ENCODE results near the gene RSRC1. TPM values are rescaled to one million over a fixed set of nuclear protein-coding genes. Genes with fewer than 3 reads are reported as not detected.

RSRC1 gene
- total RNA-seq, 5 donors from 2014 or later (not counting 1 experiment from before 2014, with no cell fraction given) = 29.9 to 35.0 (median 31.1) TPM

DNA sequence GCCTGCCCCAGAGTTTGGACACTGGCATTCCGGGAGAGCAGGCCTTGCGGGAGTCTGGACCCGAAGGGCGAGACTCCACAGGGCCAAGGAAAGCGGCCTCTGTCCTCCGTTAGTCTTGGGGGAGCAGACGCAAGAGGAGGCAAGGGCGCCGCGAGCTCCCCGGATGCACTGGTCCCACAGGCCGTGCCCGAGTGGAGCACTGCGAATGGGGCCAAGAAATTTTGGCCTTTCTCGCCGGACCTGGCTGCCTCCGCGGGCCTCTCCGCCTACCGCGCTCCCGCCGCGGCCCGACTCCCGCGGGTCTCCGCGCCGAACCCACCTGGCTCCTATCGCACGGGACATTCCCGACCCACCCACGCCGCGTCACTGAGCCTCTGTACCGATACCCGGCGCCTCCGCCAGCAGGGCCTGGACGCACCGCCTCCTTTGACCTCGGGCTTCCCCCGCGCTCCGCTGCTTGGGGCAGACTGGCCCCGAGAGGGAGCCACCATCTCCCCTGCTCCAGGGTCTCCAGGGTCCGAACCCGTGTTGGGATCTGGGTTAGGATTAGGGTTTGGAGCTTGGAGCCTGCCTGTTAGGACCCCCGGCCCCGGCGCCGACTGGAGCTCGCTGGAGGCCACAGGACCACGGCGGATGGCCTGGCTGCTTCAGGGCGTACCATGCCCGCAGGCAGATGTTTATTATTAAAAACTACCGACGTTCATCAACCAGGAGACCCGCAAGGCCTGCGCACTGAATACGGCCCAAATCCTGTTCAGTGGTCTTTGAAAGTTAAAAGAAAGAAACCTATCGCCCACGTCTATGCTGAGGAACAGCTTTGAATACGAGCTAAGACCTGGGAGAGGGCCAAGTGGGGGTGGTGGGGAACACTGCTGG, 15.4 kb upstream of the RSRC1 start:
- no peak for DNase-seq
- POLR2A ChIA-PET = interaction anchor here in 1 of 2 donors (0.9 kb wide), 1 partner anchor 16 kb away, joined by 4 read pairs; the partner anchor contains the start of gene RSRC1
- ATAC-seq (replicated peaks in 1 of 4) = no peak
- Histone ChIP-seq H3K36me3 (ENCODE audit: control insufficient read depth in 2 of 2, extremely low read depth in 1 of 2, insufficient read depth in 1 of 2, low read length in 1 of 2) (no peaks in the 10 kb centered on the region), H3K9me3 (no peaks in the 10 kb centered on the region), H3K27me3 (replicated peaks in 1 of 2; ENCODE audit: control insufficient read depth in 2 of 2, extremely low read depth in 1 of 2, insufficient read depth in 2 of 2, low read length in 1 of 2) (peaks cover 31 to 44% of the 10 kb centered on the region in 2 experiments), H3K4me1 (ENCODE audit: control insufficient read depth in 1 of 2, extremely low read depth in 1 of 2, insufficient read depth in 2 of 2, low read length in 2 of 2) (peaks cover 6 to 22% of the 10 kb centered on the region in 2 experiments), H3K4me3 (ENCODE audit: control insufficient read depth in 1 of 2, extremely low read depth in 1 of 2, low read length in 1 of 2) (no peak overlapping the region), H3K27ac (ENCODE audit: low read length) (no peak overlapping the region)
- Mint-ChIP-seq H3K27ac (no peak overlapping the region), H3K4me1 (peaks cover 12 to 22% (median 19%) of the 10 kb centered on the region in 3 donors), H3K9me3 (peaks cover 0 to 10% (median 2%) of the 10 kb centered on the region in 3 donors), H3K27me3 (peaks cover 78 to 86% of the 10 kb centered on the region in 2 donors), H3K4me3 (no peak overlapping the region), H3K36me3 (no peaks in the 10 kb centered on the region)
- 19% methylated on average over 64 of the region's 66 CpGs for WGBS (ENCODE audit: insufficient coverage)
- CTCF ChIA-PET = no interaction called here

DNA sequence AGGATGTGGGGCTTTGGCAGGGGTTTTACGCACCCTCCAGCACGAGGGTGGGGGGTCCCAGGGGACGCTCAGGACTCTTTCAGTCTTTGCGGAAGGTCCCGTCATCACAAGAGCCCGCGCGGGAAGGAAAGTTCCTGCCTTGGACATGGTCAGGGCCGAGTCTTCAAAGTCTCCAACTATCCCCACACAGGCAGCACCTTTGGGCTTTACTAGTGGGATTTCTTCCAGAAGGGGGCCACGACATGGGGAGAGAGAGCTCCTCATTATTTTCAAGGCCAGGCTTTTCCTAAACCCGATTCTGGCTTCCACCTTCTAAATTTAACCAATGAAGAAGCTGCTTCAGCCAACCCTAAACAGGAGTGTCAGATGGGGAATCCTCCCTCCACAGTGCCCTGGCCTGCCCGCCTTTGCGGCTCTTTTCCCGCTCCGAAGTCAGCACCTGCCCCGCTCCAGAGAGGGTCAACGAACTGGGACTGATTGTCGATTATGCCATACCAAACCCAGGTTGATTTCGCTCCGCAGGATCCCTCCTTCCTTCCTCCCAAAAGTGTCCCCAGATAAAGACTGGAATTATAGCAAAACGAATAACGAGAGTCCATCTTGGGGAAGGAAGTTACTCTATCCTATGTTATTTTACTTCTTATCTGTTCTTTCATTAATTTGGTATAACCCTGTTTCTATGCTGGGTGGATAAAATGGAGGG, 14.6 kb upstream of the RSRC1 start:
- H3K36me3 Mint-ChIP-seq = no peaks in the 10 kb centered on the region
- H3K4me3 ChIP-seq (ENCODE audit: control insufficient read depth in 1 of 2, extremely low read depth in 1 of 2, low read length in 1 of 2) = no peak overlapping the region
- peaks cover 6 to 22% of the 10 kb centered on the region in 2 experiments for H3K4me1 ChIP-seq (ENCODE audit: control insufficient read depth in 1 of 2, extremely low read depth in 1 of 2, insufficient read depth in 2 of 2, low read length in 2 of 2)
- DNase-seq (peak in 1 of 35 experiments; percentile 11), ATAC-seq (replicated peaks in 1 of 4) (no peak)
- peaks cover 12 to 22% (median 19%) of the 10 kb centered on the region in 3 donors for H3K4me1 Mint-ChIP-seq
- H3K4me3 Mint-ChIP-seq = no peak overlapping the region
- peak overlapping the region in 1 of 2 donors; percentile 5 for H3K27ac Mint-ChIP-seq
- ChIA-PET CTCF (interaction anchor here in 1 of 2 donors (0.6 kb wide), 1 partner anchor 14 kb away, joined by 5 read pairs; the partner anchor contains the start of gene RSRC1), POLR2A (interaction anchor here in 1 of 2 donors (0.9 kb wide), 1 partner anchor 15 kb away, joined by 4 read pairs; the partner anchor contains the start of gene RSRC1)
- H3K9me3 Mint-ChIP-seq = peaks cover 0 to 10% (median 2%) of the 10 kb centered on the region in 3 donors
- 17% methylated on average over 1 of the region's 22 CpGs for WGBS (ENCODE audit: insufficient coverage)
- H3K36me3 ChIP-seq (ENCODE audit: control insufficient read depth in 2 of 2, extremely low read depth in 1 of 2, insufficient read depth in 1 of 2, low read length in 1 of 2) = no peaks in the 10 kb centered on the region
- H3K27ac ChIP-seq (ENCODE audit: low read length) = no peak overlapping the region
- H3K27me3 Mint-ChIP-seq = peaks cover 79 to 86% of the 10 kb centered on the region in 2 donors
- H3K9me3 ChIP-seq = no peaks in the 10 kb centered on the region
- H3K27me3 ChIP-seq (replicated peaks in 1 of 2; ENCODE audit: control insufficient read depth in 2 of 2, extremely low read depth in 1 of 2, insufficient read depth in 2 of 2, low read length in 1 of 2) = peaks cover 36 to 45% of the 10 kb centered on the region in 2 experiments

- DNase-seq = no peak
- Mint-ChIP-seq H3K4me1 (peaks cover 12 to 22% (median 19%) of the 10 kb centered on the region in 3 donors), H3K27me3 (peaks cover 78 to 85% of the 10 kb centered on the region in 2 donors), H3K4me3 (no peak overlapping the region), H3K36me3 (no peaks in the 10 kb centered on the region), H3K27ac (peak overlapping the region in 1 of 2 donors; percentile 5), H3K9me3 (peaks cover 0 to 10% (median 2%) of the 10 kb centered on the region in 3 donors)
- no peak for ATAC-seq (replicated peaks in 1 of 4)
- no peaks in the 10 kb centered on the region for H3K9me3 ChIP-seq
- POLR2A ChIA-PET = interaction anchor here (0.7 to 0.9 kb wide), 2 partner anchors 13 to 14 kb away, joined by 4 to 5 read pairs; partner anchors contain the start of gene RSRC1 (in 1 of the 2)
- WGBS (ENCODE audit: insufficient coverage) = no CpG with 5 or more reads among the region's 20 CpGs
- H3K27ac ChIP-seq (ENCODE audit: low read length) = no peak overlapping the region
- CTCF ChIA-PET = interaction anchor here in 1 of 2 donors (0.6 kb wide), 1 partner anchor 14 kb away, joined by 5 read pairs; the partner anchor contains the start of gene RSRC1
- no peak overlapping the region for H3K4me3 ChIP-seq (ENCODE audit: control insufficient read depth in 1 of 2, extremely low read depth in 1 of 2, low read length in 1 of 2)
- peaks cover 39 to 45% of the 10 kb centered on the region in 2 experiments for H3K27me3 ChIP-seq (replicated peaks in 1 of 2; ENCODE audit: control insufficient read depth in 2 of 2, extremely low read depth in 1 of 2, insufficient read depth in 2 of 2, low read length in 1 of 2)
- peaks cover 6 to 22% of the 10 kb centered on the region in 2 experiments for H3K4me1 ChIP-seq (ENCODE audit: control insufficient read depth in 1 of 2, extremely low read depth in 1 of 2, insufficient read depth in 2 of 2, low read length in 2 of 2)
- H3K36me3 ChIP-seq (ENCODE audit: control insufficient read depth in 2 of 2, extremely low read depth in 1 of 2, insufficient read depth in 1 of 2, low read length in 1 of 2) = no peaks in the 10 kb centered on the region
Measured at GRCh38 chr3:158095814-158096704, 13.8 kb upstream of the RSRC1 start.

- peaks cover 6 to 22% of the 10 kb centered on the region in 2 experiments for H3K4me1 ChIP-seq (ENCODE audit: control insufficient read depth in 1 of 2, extremely low read depth in 1 of 2, insufficient read depth in 2 of 2, low read length in 2 of 2)
- peak overlapping the region in 1 of 2 donors; percentile 60 for H3K27ac Mint-ChIP-seq
- peaks cover 12 to 22% (median 19%) of the 10 kb centered on the region in 3 donors for H3K4me1 Mint-ChIP-seq
- H3K4me3 ChIP-seq (ENCODE audit: control insufficient read depth in 1 of 2, extremely low read depth in 1 of 2, low read length in 1 of 2) = peak overlapping the region; percentile 54 to 63
- no peak for ATAC-seq (replicated peaks in 1 of 4)
- H3K27me3 Mint-ChIP-seq = peaks cover 79 to 89% of the 10 kb centered on the region in 2 donors
- H3K9me3 ChIP-seq = no peaks in the 10 kb centered on the region
- H3K36me3 Mint-ChIP-seq = no peaks in the 10 kb centered on the region
- H3K27me3 ChIP-seq (replicated peaks in 1 of 2; ENCODE audit: control insufficient read depth in 2 of 2, extremely low read depth in 1 of 2, insufficient read depth in 2 of 2, low read length in 1 of 2) = peaks cover 48 to 49% of the 10 kb centered on the region in 2 experiments
- 41% methylated on average over 5 of the region's 11 CpGs for WGBS (ENCODE audit: insufficient coverage)
- ChIA-PET POLR2A (interaction anchor here in 1 of 2 donors (0.6 kb wide), 1 partner anchor 521 kb away, joined by 4 read pairs; no protein-coding TSS in a partner anchor), CTCF (no interaction called here)
- H3K9me3 Mint-ChIP-seq = peaks cover 0 to 10% (median 2%) of the 10 kb centered on the region in 3 donors
- no peaks in the 10 kb centered on the region for H3K36me3 ChIP-seq (ENCODE audit: control insufficient read depth in 2 of 2, extremely low read depth in 1 of 2, insufficient read depth in 1 of 2, low read length in 1 of 2)
- peak overlapping the region in 2 of 3 donors; percentile 86 to 91 for H3K4me3 Mint-ChIP-seq
- no peak overlapping the region for H3K27ac ChIP-seq (ENCODE audit: low read length)
- DNase-seq = no peak
Measured at GRCh38 chr3:158097081-158097592, 12.8 kb upstream of the RSRC1 start.

DNA sequence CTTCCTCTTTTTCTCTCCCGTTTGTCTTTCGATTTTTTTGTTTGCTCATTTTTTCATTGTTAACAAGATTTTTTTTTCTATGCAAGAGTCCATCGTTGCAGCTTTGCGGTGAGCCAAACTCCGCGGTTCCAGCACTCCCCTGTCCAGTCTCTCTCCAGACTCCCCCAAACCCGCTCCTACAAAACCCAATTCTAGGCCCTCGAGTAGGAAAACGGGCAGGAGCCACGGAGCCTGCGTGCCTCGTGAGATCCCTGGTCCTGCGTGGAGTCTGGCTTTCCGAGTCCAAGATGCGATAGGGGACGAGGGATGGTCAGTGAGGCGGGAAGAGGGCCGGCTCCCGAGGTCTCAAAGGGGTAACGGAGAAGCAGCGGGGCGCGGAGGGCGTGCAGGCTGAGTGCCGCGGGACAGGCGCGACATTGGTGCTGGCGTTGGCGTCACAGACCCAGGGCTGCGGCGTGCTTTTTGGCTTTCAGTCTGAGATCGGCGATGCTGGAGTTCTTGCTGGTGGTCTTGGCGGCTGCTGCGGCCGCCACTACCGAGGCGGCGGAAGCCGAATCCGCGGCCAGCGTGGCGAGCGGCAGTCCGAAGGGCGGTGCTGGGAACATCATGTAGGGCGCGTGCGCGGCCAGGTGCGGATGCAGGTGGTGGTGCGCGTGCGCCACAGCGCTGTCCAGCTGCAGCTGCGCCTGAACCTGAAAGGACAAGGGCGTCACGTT, 12.1 kb upstream of the RSRC1 start:
- DNase-seq = peak in 34 of 35 experiments; percentile 44 to 82 (median 63)
- CTCF ChIA-PET = no interaction called here
- peak; percentile 82 to 94 (median 88) for ATAC-seq (replicated peaks in 1 of 4)
- H3K36me3 ChIP-seq (ENCODE audit: control insufficient read depth in 2 of 2, extremely low read depth in 1 of 2, insufficient read depth in 1 of 2, low read length in 1 of 2) = no peaks in the 10 kb centered on the region
- WGBS (ENCODE audit: insufficient coverage) = 2% methylated on average over 57 of the region's 60 CpGs
- POLR2A ChIA-PET = interaction anchor here in 1 of 2 donors (0.6 kb wide), 1 partner anchor 520 kb away, joined by 4 read pairs; no protein-coding TSS in a partner anchor
- peak overlapping the region; percentile 54 to 63 for H3K4me3 ChIP-seq (ENCODE audit: control insufficient read depth in 1 of 2, extremely low read depth in 1 of 2, low read length in 1 of 2)
- Mint-ChIP-seq H3K27ac (peak overlapping the region in 1 of 2 donors; percentile 85), H3K36me3 (no peaks in the 10 kb centered on the region), H3K27me3 (peaks cover 79 to 92% of the 10 kb centered on the region in 2 donors), H3K9me3 (peaks cover 0 to 10% (median 2%) of the 10 kb centered on the region in 3 donors), H3K4me3 (peak overlapping the region; percentile 82 to 91 (median 86)), H3K4me1 (peaks cover 14 to 26% (median 21%) of the 10 kb centered on the region in 3 donors)
- no peaks in the 10 kb centered on the region for H3K9me3 ChIP-seq
- peaks cover 6 to 26% of the 10 kb centered on the region in 2 experiments for H3K4me1 ChIP-seq (ENCODE audit: control insufficient read depth in 1 of 2, extremely low read depth in 1 of 2, insufficient read depth in 2 of 2, low read length in 2 of 2)
- peaks cover 53 to 55% of the 10 kb centered on the region in 2 experiments for H3K27me3 ChIP-seq (replicated peaks in 1 of 2; ENCODE audit: control insufficient read depth in 2 of 2, extremely low read depth in 1 of 2, insufficient read depth in 2 of 2, low read length in 1 of 2)
- no peak overlapping the region for H3K27ac ChIP-seq (ENCODE audit: low read length)

All from T-cell (primary cell).